Type B pancreatic cell (in vitro differentiated cells): ENCODE measurements around the gene GTSE1. TPM values are rescaled to one million over a fixed set of nuclear protein-coding genes. Genes with fewer than 3 reads are reported as not detected.

Experiments used
- DNase-seq: peaks from one replicate; pipeline ENCODE4 v3.0.0; 2021; ENCODE audit warnings: mixed read lengths; ENCODE audit not compliant: unreplicated experiment; ENCODE audit errors: extremely low spot score
- H3K27ac Mint-ChIP-seq: 2 replicates; pipeline ENCODE4 v1.8.0; 2021; ENCODE audit warnings: mild to moderate bottlenecking, mixed read lengths
- H3K27me3 Mint-ChIP-seq: 2 replicates; pipeline ENCODE4 v1.8.0; 2021; ENCODE audit warnings: mixed read lengths
- H3K36me3 Mint-ChIP-seq: 2 replicates; pipeline ENCODE4 v1.8.0; 2021; ENCODE audit warnings: mixed read lengths
- H3K4me1 Mint-ChIP-seq: one replicate; pipeline ENCODE4 v1.8.0; 2021; ENCODE audit warnings: mixed read lengths; ENCODE audit not compliant: unreplicated experiment
- H3K4me3 Mint-ChIP-seq: 2 replicates; pipeline ENCODE4 v1.8.0; 2021; ENCODE audit warnings: mild to moderate bottlenecking, mixed read lengths
- H3K9me3 Mint-ChIP-seq: 2 replicates; pipeline ENCODE4 v1.8.0; 2021; ENCODE audit warnings: mixed read lengths
- CTCF ChIP-seq: fragments of 200-600 bp; sonication (generic); conservative IDR thresholded peaks from 2 replicates; pipeline ENCODE4 v1.5.0; 2021; ENCODE audit warnings: antibody characterized with exemption, mild to moderate bottlenecking
- total RNA-seq: library from RNA; stranded (reverse); gene quantifications from 2 replicates; pipeline ENCODE4 v1.2.1, GENCODE V29; 2021; ENCODE audit warnings: low replicate concordance

GTSE1 gene
- total RNA-seq, 1 donor from 2014 or later = 39.6 TPM

GRCh38 chr22:46251816-46252380 lies 44.8 kb upstream of the GTSE1 start:
- no peaks in the 10 kb centered on the region for H3K36me3 Mint-ChIP-seq
- H3K9me3 Mint-ChIP-seq = peaks cover 12% of the 10 kb centered on the region
- H3K4me1 Mint-ChIP-seq = peaks cover 11% of the 10 kb centered on the region
- no peak for DNase-seq
- H3K4me3 Mint-ChIP-seq = peak overlapping the region; percentile 85
- H3K27ac Mint-ChIP-seq = no peak overlapping the region
- H3K27me3 Mint-ChIP-seq = peaks cover 14% of the 10 kb centered on the region
- no peak for TF ChIP-seq CTCF

- TF ChIP-seq CTCF = no peak
- DNase-seq = no peak
- Mint-ChIP-seq H3K27me3 (peaks cover 57% of the 10 kb centered on the region), H3K9me3 (peaks cover 30% of the 10 kb centered on the region), H3K4me3 (no peak overlapping the region), H3K27ac (no peak overlapping the region), H3K4me1 (peaks cover 6% of the 10 kb centered on the region), H3K36me3 (peaks cover 6% of the 10 kb centered on the region)
Observed at GRCh38 chr22:46256358-46256958, 40.2 kb upstream of the GTSE1 start.

- Mint-ChIP-seq H3K4me1 (no peaks in the 10 kb centered on the region), H3K9me3 (peaks cover 30% of the 10 kb centered on the region)
- DNase-seq = no peak
Observed at GRCh38 chr22:46259374-46259773, 37.3 kb upstream of the GTSE1 start.

GRCh38 chr22:46260038-46260437 lies 36.6 kb upstream of the GTSE1 start:
- DNase-seq = no peak
- Mint-ChIP-seq H3K4me1 (no peaks in the 10 kb centered on the region), H3K27me3 (peaks cover 84% of the 10 kb centered on the region), H3K9me3 (peaks cover 30% of the 10 kb centered on the region), H3K27ac (no peak overlapping the region), H3K36me3 (peaks cover 10% of the 10 kb centered on the region), H3K4me3 (no peak overlapping the region)
- no peak for TF ChIP-seq CTCF

More at GRCh38 chr22:46259374-46259773, 37.3 kb upstream of the GTSE1 start:
- TF ChIP-seq CTCF = no peak
- Mint-ChIP-seq H3K4me3 (no peak overlapping the region), H3K27me3 (peaks cover 77% of the 10 kb centered on the region), H3K27ac (no peak overlapping the region), H3K36me3 (peaks cover 10% of the 10 kb centered on the region)

GRCh38 chr22:46262449-46263215 lies 34.0 kb upstream of the GTSE1 start:
- Mint-ChIP-seq H3K9me3 (peaks cover 20% of the 10 kb centered on the region), H3K27me3 (peaks cover 83% of the 10 kb centered on the region), H3K36me3 (peaks cover 10% of the 10 kb centered on the region), H3K4me3 (no peak overlapping the region), H3K4me1 (peaks cover 6% of the 10 kb centered on the region), H3K27ac (no peak overlapping the region)
- DNase-seq = no peak
- TF ChIP-seq CTCF = peak; percentile 43
